ENCODE results near the gene ITGA3.

DNA sequence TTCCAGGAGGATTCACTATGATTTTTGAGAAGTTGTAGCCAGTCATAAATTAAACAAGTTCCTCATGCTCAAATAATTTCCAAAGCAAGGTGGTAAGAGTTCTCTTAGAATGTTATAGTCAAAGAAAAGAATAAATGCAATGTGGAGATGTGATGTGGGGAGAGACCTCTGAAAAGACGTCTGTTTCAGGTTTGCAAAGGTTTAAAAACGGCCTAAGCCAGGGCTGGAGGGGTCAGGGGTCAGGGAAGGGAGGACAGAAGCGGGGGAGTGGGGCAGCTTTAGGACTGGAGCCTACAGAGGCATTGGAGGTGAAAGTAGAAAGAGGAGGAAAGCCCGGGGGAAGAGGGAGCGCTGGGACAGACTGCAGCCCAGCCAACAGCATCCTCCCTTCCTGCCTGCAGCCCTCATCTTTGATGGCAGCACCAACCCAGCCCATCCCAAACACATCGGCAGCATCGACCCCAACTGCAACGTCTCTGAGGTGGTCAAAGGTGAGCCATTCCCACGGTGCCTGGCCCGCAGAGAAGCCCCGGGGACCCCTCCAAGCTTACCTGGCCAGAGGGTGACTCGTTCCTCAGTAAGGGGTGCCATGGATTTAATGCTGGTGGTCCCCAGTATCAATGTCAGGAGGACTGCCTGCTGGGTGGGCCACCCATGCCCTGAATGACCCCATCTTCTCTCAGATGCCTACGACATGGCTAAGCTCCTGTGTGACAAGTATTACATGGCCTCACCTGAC lies 50.7 kb downstream of the ITGA3 start:
- TF ChIP-seq CTCF (IDR thresholded peaks at IDR 0.05; ENCODE audit: low read depth, low read length) (no peak), MYC (IDR thresholded peaks at IDR 0.05; ENCODE audit: low read depth, low read length) (no peak), POLR2A (IDR thresholded peaks at IDR 0.05; ENCODE audit: extremely low read depth, insufficient read length) (no peak), MAX (IDR thresholded peaks at IDR 0.05; ENCODE audit: low read depth, low read length) (no peak)

Data from NB4 (cell line).